Ascending aorta (tissue), 2 donors: Measurements from ENCODE around the gene HUWE1. TPM values are rescaled to one million over a fixed set of nuclear protein-coding genes. Genes with fewer than 3 reads are reported as not detected.

Source experiments
- DNase-seq, 2 donors: peaks; one replicate each; pipeline ENCODE4 v3.0.0-alpha.2; 2019; ENCODE audit warnings: low spot score in 2 of 2
- H3K27ac ChIP-seq, 2 donors: fragments of 200-600 bp; sonication (generic); one replicate each; pipeline ENCODE4 v1.5.1; 2016 to 2017; ENCODE audit warnings: mild to moderate bottlenecking in 1 of 2
- H3K27me3 ChIP-seq: fragments of 200-600 bp; sonication (generic); one replicate; pipeline ENCODE4 v1.5.1; 2017
- H3K36me3 ChIP-seq, 2 donors: fragments of 200-600 bp; sonication (generic); one replicate each; pipeline ENCODE4 v1.5.1; 2016
- H3K4me1 ChIP-seq, 2 donors: fragments of 200-600 bp; sonication (generic); one replicate each; pipeline ENCODE4 v1.5.1; 2016 to 2017; ENCODE audit warnings: mild to moderate bottlenecking in 1 of 2
- H3K4me3 ChIP-seq, 2 donors: fragments of 200-600 bp; sonication (generic); one replicate each; pipeline ENCODE4 v1.5.1; 2016 to 2017; ENCODE audit warnings: mild to moderate bottlenecking in 1 of 2
- H3K9me3 ChIP-seq, 2 donors: fragments of 200-600 bp; sonication (generic); one replicate each; pipeline ENCODE4 v1.5.1; 2016
- CTCF ChIP-seq, 3 experiments: fragments of 200-600 bp in 2 of 3; fragments of 450-650 bp in 1 of 3; sonication (generic) in 2 of 3; IDR thresholded peaks; one replicate each; pipeline ENCODE4 v1.5.1; 2016 to 2019; ENCODE audit warnings: antibody characterized with exemption in 3 of 3, mild to moderate bottlenecking in 1 of 3, moderate library complexity in 1 of 3
- intact Hi-C: fragments of 100-400 bp; cut with DNase I; formaldehyde crosslinking; loops from one replicate; pipeline ENCODE4 v1.15.1; 2023
- total RNA-seq: library from RNA; depleted of rRNA; stranded (reverse); fragments of >200 nt; gene quantifications from one replicate; pipeline ENCODE4 v1.1.0, GENCODE V29; 2016

Gene HUWE1
- total RNA-seq, 1 donor from 2014 or later: 135 TPM

GRCh38 chrX:53571494-53571893, 115.0 kb downstream of the HUWE1 start:
- no peak for DNase-seq
- no peak overlapping the region for H3K27ac ChIP-seq
- no peak overlapping the region for H3K4me3 ChIP-seq
- TF ChIP-seq CTCF (IDR thresholded peaks at IDR 0.05): no peak
- peaks cover 16 to 49% of the 10 kb centered on the region in 2 donors for H3K36me3 ChIP-seq
- intact Hi-C loops: no loop called here
- no peaks in the 10 kb centered on the region for H3K27me3 ChIP-seq
- H3K9me3 ChIP-seq: no peaks in the 10 kb centered on the region
- no peaks in the 10 kb centered on the region for H3K4me1 ChIP-seq

- intact Hi-C loops: no loop called here
- Histone ChIP-seq H3K9me3 (no peaks in the 10 kb centered on the region), H3K27me3 (no peaks in the 10 kb centered on the region), H3K4me1 (no peaks in the 10 kb centered on the region), H3K36me3 (peaks cover 43 to 79% of the 10 kb centered on the region in 2 donors), H3K27ac (no peak overlapping the region), H3K4me3 (no peak overlapping the region)
- TF ChIP-seq CTCF (IDR thresholded peaks at IDR 0.05): no peak
- DNase-seq: no peak
Observed at GRCh38 chrX:53563324-53563723, 123.2 kb downstream of the HUWE1 start.

GRCh38 chrX:53561912-53562311, 124.6 kb downstream of the HUWE1 start:
- peaks cover 43 to 89% of the 10 kb centered on the region in 2 donors for H3K36me3 ChIP-seq
- no peaks in the 10 kb centered on the region for H3K4me1 ChIP-seq
- H3K27me3 ChIP-seq: no peaks in the 10 kb centered on the region
- H3K27ac ChIP-seq: no peak overlapping the region
- no peak for TF ChIP-seq CTCF (IDR thresholded peaks at IDR 0.05)
- H3K4me3 ChIP-seq: no peak overlapping the region
- intact Hi-C loops: no loop called here
- H3K9me3 ChIP-seq: no peaks in the 10 kb centered on the region
- no peak for DNase-seq

GRCh38 chrX:53558646-53559045, 127.9 kb downstream of the HUWE1 start:
- no peaks in the 10 kb centered on the region for H3K4me1 ChIP-seq
- no peak for TF ChIP-seq CTCF (IDR thresholded peaks at IDR 0.05)
- H3K27me3 ChIP-seq: no peaks in the 10 kb centered on the region
- no peak for DNase-seq
- intact Hi-C loops: no loop called here
- H3K9me3 ChIP-seq: no peaks in the 10 kb centered on the region
- no peak overlapping the region for H3K4me3 ChIP-seq
- H3K36me3 ChIP-seq: peaks cover 46 to 79% of the 10 kb centered on the region in 2 donors
- H3K27ac ChIP-seq: no peak overlapping the region

- Histone ChIP-seq H3K27ac (no peak overlapping the region), H3K27me3 (no peaks in the 10 kb centered on the region), H3K4me3 (no peak overlapping the region), H3K36me3 (peaks cover 49 to 79% of the 10 kb centered on the region in 2 donors), H3K4me1 (no peaks in the 10 kb centered on the region), H3K9me3 (no peaks in the 10 kb centered on the region)
- intact Hi-C loops: no loop called here
- TF ChIP-seq CTCF (IDR thresholded peaks at IDR 0.05): no peak
- no peak for DNase-seq
Observed at GRCh38 chrX:53556868-53557267, 129.7 kb downstream of the HUWE1 start.
